Measurements from ENCODE around the gene ALOX5AP.
"Not testable (repeated sequence)": the region's sequence is repeated elsewhere in the genome, so short reads cannot be mapped to it uniquely, and the experiment has no call there.

DNA sequence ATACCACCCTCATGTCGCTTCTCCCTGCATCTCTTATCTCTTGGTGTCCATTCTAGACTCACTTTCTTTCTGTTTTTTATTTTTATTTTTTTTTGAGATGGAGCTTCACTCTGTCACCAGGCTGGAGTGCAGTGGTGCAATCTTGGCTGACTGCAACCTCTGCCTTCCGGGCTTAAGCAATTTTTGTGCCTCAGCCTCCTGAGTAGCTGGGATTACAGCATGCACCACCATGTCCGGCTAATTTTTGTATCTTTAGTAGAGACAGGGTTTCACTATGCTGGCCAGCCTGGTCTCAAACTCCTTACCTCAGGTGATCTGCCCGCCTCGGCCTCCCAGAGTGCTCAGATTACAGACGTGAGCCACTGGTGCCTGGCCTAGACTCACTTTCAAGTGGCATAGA lies 12.5 kb downstream of the ALOX5AP start:
- TF ChIP-seq, protein P1, sequence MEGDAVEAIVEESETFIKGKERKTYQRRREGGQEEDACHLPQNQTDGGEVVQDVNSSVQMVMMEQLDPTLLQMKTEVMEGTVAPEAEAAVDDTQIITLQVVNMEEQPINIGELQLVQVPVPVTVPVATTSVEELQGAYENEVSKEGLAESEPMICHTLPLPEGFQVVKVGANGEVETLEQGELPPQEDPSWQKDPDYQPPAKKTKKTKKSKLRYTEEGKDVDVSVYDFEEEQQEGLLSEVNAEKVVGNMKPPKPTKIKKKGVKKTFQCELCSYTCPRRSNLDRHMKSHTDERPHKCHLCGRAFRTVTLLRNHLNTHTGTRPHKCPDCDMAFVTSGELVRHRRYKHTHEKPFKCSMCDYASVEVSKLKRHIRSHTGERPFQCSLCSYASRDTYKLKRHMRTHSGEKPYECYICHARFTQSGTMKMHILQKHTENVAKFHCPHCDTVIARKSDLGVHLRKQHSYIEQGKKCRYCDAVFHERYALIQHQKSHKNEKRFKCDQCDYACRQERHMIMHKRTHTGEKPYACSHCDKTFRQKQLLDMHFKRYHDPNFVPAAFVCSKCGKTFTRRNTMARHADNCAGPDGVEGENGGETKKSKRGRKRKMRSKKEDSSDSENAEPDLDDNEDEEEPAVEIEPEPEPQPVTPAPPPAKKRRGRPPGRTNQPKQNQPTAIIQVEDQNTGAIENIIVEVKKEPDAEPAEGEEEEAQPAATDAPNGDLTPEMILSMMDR (conservative IDR thresholded peaks at IDR 0.05 in 1 of 2, IDR thresholded peaks at IDR 0.05 in 1 of 2; ENCODE audit: low read depth in 1 of 2, low read length in 2 of 2) = not testable (repeated sequence)
- TF ChIP-seq EZH2 (IDR thresholded peaks at IDR 0.05; ENCODE audit: low read length, missing control alignments) = not testable (repeated sequence)

Data from fibroblast of lung (primary cell).